ENCODE results near the gene GNG4.

DNA sequence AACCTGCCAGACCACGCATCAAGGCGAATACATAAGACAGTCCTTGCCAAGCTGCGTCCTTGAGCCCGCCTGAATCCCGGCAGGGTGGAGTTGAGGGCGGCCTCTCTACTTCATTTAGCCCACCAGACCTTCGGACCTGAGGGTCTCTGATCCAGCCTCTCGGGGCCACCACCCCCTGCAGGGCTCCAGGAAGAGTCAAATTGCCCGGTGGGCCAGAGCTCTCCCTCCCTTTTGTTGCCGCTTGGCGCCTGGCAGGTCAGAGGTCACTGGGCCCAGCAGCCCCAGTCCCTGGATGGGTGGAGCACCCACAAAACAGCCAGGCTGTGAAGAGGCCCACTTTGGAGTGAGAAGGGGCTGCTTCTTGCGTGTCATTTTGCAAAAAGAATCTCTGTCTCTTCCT, 9.0 kb downstream of the GNG4 start:
- TF ChIP-seq, protein P1, sequence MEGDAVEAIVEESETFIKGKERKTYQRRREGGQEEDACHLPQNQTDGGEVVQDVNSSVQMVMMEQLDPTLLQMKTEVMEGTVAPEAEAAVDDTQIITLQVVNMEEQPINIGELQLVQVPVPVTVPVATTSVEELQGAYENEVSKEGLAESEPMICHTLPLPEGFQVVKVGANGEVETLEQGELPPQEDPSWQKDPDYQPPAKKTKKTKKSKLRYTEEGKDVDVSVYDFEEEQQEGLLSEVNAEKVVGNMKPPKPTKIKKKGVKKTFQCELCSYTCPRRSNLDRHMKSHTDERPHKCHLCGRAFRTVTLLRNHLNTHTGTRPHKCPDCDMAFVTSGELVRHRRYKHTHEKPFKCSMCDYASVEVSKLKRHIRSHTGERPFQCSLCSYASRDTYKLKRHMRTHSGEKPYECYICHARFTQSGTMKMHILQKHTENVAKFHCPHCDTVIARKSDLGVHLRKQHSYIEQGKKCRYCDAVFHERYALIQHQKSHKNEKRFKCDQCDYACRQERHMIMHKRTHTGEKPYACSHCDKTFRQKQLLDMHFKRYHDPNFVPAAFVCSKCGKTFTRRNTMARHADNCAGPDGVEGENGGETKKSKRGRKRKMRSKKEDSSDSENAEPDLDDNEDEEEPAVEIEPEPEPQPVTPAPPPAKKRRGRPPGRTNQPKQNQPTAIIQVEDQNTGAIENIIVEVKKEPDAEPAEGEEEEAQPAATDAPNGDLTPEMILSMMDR (IDR thresholded peaks at IDR 0.05) = no peak
- TF ChIP-seq POLR2AphosphoS5 (IDR thresholded peaks at IDR 0.05) = no peak
- TF ChIP-seq EP300 (IDR thresholded peaks at IDR 0.05) = no peak
